Measurements from ENCODE around the gene CBLB. TPM values are rescaled to one million over a fixed set of nuclear protein-coding genes. Genes with fewer than 3 reads are reported as not detected.
"Not testable (repeated sequence)": the region's sequence is repeated elsewhere in the genome, so short reads cannot be mapped to it uniquely, and the experiment has no call there.

The CBLB gene
- total RNA-seq, 2 experiments from 2014 or later = 72.8 to 78.9 TPM

DNA sequence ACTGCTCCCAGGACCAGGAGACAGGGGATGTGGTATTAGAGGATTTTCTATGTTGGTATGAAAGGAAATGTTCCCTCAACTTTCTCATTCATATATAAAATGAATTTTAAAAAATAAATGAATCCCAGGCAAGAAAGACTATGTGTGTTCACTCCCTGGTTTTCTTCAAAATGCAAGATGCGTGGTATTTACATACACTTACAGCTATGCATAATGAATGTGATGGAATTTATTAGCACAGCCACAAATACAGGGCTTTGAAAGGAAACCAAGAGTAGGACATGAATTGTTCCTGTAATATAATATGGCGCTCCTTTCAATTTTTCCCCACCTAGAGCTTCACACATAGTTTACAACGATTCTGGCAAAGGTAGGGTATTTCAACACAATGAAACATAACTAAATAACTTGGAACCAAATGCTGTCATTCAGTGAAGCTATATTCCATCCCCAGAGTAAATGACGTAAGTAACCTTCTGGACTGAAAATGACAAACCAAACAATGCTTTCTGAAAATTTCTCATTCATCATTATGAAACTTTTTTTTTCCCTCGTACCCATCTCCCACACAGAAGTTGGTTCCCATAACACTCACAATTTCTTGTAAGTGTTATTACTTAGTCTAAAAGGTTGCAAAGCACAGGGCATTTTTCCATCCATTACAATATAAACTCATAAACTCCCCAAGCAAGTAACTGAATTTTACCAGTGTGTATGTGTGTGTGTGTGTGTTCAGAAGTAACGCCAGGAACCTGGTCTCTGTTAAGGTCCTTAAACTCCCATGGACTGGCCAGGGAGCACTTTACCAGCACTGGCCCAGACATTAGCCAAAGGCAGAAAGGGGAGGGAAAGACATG lies 41.8 kb downstream of the CBLB start:
- no peak for DNase-seq
- intact Hi-C loops (cut with micrococcal nuclease) = loop anchor here (1.0 kb wide), 14 partner anchors 20 to 601 kb away; no protein-coding TSS in a partner anchor
- peaks cover 84% of the 10 kb centered on the region for H3K4me1 Mint-ChIP-seq (ENCODE audit: low read depth)
- CTCF ChIA-PET = interaction anchor here (0.8 to 1.5 kb wide), 2 partner anchors 57 to 62 kb away, joined by 4 read pairs; no protein-coding TSS in a partner anchor
- peaks cover 48% of the 10 kb centered on the region for H3K36me3 Mint-ChIP-seq (ENCODE audit: low read depth)
- H3K4me3 Mint-ChIP-seq = peak overlapping the region; percentile 47
- H3K27ac Mint-ChIP-seq = peak overlapping the region; percentile 99
- no peaks in the 10 kb centered on the region for H3K27me3 Mint-ChIP-seq (ENCODE audit: low read depth)
- H3K9me3 Mint-ChIP-seq = no peaks in the 10 kb centered on the region

DNA sequence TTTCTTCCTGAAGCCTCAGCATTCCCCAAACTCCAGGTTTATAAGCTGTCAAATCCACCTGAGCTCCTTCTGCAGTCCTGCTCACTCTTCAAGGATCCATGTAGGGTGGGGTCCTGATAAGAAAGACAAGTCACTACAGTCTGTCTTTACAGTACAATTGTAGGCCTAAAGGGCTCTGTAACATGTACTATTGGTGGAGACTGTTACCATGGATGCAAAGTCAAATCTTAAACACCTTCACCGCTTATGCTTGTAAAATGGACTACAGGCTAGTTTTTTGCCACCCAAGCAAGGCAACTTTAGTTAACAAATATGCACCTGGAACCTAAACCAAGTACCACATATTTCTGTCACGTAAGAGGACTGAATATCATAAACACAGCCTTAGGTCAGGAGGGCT lies 44.7 kb downstream of the CBLB start:
- DNase-seq = no peak
- peak overlapping the region; percentile 91 for H3K27ac Mint-ChIP-seq
- H3K36me3 Mint-ChIP-seq (ENCODE audit: low read depth) = peaks cover 54% of the 10 kb centered on the region
- intact Hi-C loops (cut with micrococcal nuclease) = no loop called here
- no peak overlapping the region for H3K4me3 Mint-ChIP-seq
- H3K4me1 Mint-ChIP-seq (ENCODE audit: low read depth) = peaks cover 75% of the 10 kb centered on the region
- H3K9me3 Mint-ChIP-seq = no peaks in the 10 kb centered on the region
- no peaks in the 10 kb centered on the region for H3K27me3 Mint-ChIP-seq (ENCODE audit: low read depth)
- CTCF ChIA-PET = interaction anchor here (0.5 to 1.1 kb wide), 2 partner anchors 13 to 673 kb away, joined by 3 read pairs; no protein-coding TSS in a partner anchor

DNA sequence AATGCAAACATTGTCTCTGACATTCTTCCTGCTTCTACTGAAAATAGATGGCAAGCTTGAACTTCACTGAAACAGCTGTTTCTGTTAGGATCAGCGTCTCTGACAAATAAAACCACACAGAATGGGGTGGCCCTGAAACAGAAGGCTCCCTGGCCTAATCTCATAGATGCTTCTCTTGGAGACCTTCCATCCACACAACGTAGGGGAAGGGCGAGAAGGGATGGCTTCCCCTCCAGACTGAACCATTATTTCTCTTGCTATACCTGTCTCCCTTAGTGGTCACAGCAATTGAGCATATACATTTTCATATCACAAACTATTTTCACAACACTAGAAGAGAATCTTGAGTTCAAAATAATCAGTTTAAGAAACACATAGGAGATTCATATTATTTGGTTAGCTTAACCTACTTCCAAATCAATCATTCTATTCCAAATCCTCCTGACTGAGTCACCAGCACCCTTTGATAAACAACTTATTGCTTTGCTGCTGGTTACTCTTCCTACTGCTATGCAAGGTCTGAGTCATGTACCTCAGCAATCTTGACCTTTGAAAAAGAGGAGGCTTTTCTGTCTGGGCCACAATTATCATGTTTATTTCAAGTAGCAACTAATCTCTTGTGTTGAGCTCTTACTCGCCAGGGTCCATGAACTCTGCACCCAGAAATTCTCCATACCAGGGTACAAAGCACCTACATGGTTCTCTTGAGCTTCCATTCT lies 45.5 kb downstream of the CBLB start:
- Mint-ChIP-seq H3K36me3 (ENCODE audit: low read depth) (peaks cover 53% of the 10 kb centered on the region), H3K27ac (peak overlapping the region; percentile 91), H3K9me3 (no peaks in the 10 kb centered on the region), H3K4me3 (peak overlapping the region; percentile 11), H3K4me1 (ENCODE audit: low read depth) (peaks cover 70% of the 10 kb centered on the region), H3K27me3 (ENCODE audit: low read depth) (no peaks in the 10 kb centered on the region)
- DNase-seq = peak; percentile 58
- CTCF ChIA-PET = interaction anchor here (0.5 to 1.1 kb wide), 6 partner anchors 12 to 674 kb away, joined by 3 to 4 read pairs (median 3); no protein-coding TSS in a partner anchor
- intact Hi-C loops (cut with micrococcal nuclease) = loop anchor here (1.0 kb wide), 1 partner anchor 17 kb away; no protein-coding TSS in a partner anchor

DNA sequence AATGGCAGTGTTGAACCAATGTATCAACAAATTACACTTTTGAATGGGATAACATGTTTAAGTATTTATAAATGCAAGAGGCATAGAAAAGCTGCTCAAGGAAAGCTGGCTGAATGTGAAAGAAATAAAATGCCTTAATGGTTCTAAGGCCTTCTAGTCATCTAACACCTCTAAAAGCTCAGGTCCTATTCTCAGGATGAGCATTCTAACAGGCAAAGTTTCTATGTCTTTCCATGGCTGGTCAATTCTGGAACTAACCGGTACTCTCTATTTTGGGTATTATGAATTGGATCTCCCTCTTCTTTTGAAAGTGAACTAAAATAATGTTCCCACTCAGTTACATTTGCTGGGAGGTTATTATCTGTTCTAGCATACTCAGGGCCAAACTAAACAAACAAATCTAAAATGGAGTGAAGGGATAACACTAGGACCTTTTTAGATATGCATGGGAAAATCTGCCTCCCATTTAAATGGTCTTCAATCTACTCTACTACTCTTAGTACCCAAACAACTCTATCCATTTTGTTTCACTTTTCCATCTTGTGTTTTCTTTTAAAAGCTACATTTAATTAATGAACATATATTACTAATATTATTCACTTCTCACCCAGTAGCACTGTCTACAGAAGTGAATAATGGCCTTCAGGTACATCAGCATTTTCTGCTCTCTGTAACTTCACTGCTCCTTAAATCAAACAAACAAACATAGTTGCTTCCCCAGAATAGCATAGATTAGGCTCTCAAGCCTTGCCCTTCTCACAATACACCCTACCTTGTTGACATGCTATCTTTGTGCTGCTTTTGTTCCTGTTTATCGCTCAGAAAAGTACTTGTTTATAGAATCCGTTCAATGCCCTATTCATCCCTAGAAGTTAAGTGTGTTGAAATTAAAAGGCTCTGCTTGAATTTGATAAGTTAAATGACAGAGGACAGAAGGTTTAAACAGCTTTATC lies 46.4 kb downstream of the CBLB start:
- H3K9me3 Mint-ChIP-seq = no peaks in the 10 kb centered on the region
- CTCF ChIA-PET = interaction anchor here (0.7 to 0.8 kb wide), 3 partner anchors 59 to 354 kb away, joined by 3 to 4 read pairs (median 3); no protein-coding TSS in a partner anchor
- peaks cover 66% of the 10 kb centered on the region for H3K4me1 Mint-ChIP-seq (ENCODE audit: low read depth)
- peaks cover 54% of the 10 kb centered on the region for H3K36me3 Mint-ChIP-seq (ENCODE audit: low read depth)
- no peaks in the 10 kb centered on the region for H3K27me3 Mint-ChIP-seq (ENCODE audit: low read depth)
- H3K27ac Mint-ChIP-seq = peak overlapping the region; percentile 91
- no peak for DNase-seq
- H3K4me3 Mint-ChIP-seq = no peak overlapping the region
- intact Hi-C loops (cut with micrococcal nuclease) = loop anchor here (1.0 kb wide), 1 partner anchor 16 kb away; no protein-coding TSS in a partner anchor

DNA sequence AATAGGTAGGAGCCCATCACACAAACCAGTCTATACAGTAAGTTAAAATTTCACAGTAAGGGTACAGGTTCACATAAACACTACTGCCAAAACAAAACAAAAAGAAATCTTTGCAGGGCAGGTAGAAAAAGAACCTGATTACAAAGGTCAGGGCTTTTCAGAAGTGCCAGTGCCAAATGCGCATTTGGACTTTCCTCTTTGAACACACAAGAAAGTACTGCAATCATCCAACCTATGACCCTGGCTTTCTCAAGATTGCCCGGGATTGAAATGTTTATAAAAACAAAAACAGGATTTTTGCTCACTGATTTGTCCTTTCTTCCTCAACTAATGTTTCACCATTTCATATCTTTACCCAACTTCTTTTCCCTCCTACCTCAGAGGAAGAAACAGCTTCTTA lies 47.4 kb downstream of the CBLB start:
- Mint-ChIP-seq H3K27me3 (ENCODE audit: low read depth) (no peaks in the 10 kb centered on the region), H3K36me3 (ENCODE audit: low read depth) (peaks cover 60% of the 10 kb centered on the region), H3K4me1 (ENCODE audit: low read depth) (peaks cover 64% of the 10 kb centered on the region), H3K27ac (peak overlapping the region; percentile 28), H3K4me3 (no peak overlapping the region), H3K9me3 (no peaks in the 10 kb centered on the region)
- intact Hi-C loops (cut with micrococcal nuclease) = no loop called here
- CTCF ChIA-PET = no interaction called here
- DNase-seq = no peak

DNA sequence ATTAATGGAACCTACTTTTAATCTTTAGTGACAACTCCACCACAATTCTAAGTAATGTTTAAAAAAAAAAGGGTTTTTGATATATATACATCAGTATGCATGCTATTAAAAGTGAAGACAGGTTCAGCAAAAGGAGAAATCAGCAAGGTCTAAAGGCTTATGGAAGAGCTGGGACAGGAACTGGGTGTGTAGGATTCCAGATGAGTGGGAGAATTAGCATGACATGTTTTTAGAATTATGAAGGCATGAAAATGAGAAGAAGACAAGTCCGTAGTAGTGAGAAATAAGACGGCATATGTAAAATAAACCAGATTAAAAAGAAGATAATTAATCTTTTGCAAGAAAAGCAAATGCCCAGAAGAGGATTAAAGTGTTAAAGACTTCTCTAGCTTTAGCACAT lies 52.0 kb downstream of the CBLB start:
- no peak for DNase-seq
- Mint-ChIP-seq H3K4me1 (ENCODE audit: low read depth) (peaks cover 52% of the 10 kb centered on the region), H3K27me3 (ENCODE audit: low read depth) (no peaks in the 10 kb centered on the region), H3K4me3 (no peak overlapping the region), H3K27ac (no peak overlapping the region), H3K9me3 (peaks cover 6% of the 10 kb centered on the region), H3K36me3 (ENCODE audit: low read depth) (peaks cover 48% of the 10 kb centered on the region)
- CTCF ChIA-PET = interaction anchor here (1.7 kb wide), 1 partner anchor 8 kb away, joined by 4 read pairs; no protein-coding TSS in a partner anchor
- intact Hi-C loops (cut with micrococcal nuclease) = no loop called here

DNA sequence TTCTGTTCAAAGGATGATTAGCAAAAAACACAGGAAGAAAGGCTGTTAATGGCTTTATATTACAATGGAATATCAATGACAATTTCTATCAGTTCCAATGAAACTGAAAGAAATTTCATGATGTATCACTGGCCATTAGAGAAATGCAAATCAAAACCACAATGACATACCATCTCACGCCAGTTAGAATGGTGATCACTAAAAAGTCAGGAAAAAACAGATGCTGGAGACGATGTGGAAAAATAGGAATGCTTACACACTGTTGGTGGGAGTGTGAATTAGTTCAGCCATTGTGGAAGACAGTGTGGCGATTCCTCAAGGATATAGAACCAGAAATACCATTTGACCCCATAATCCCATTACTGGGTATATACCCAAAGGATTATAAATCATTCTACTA lies 53.5 kb downstream of the CBLB start:
- CTCF ChIA-PET; H3K27me3 Mint-ChIP-seq (ENCODE audit: low read depth); H3K27ac Mint-ChIP-seq; H3K4me3 Mint-ChIP-seq; intact Hi-C loops (cut with micrococcal nuclease); DNase-seq; H3K9me3 Mint-ChIP-seq: not testable (repeated sequence)
- Mint-ChIP-seq H3K36me3 (ENCODE audit: low read depth) (peaks cover 39% of the 10 kb centered on the region), H3K4me1 (ENCODE audit: low read depth) (peaks cover 51% of the 10 kb centered on the region)

DNA sequence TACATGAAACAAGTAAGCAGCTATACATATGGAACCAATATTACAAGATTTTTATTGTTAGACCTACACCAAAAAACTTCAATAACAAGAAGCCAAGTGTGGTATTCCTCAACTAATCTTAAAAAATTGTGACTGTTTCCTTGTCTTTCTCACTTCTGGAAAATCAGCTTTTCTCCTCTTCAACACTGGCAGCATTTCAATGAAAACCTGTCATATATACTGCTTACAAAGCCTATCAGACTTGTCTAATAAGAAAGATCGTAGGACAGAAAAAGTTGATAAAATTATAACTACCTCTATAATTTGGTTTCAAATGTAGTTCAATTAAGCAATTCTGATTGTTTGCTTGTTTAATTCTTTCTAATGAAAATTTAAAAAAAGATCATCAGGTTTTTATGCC lies 55.1 kb downstream of the CBLB start:
- CTCF ChIA-PET = no interaction called here
- peaks cover 6% of the 10 kb centered on the region for H3K9me3 Mint-ChIP-seq
- no peak for DNase-seq
- no peaks in the 10 kb centered on the region for H3K27me3 Mint-ChIP-seq (ENCODE audit: low read depth)
- peaks cover 58% of the 10 kb centered on the region for H3K4me1 Mint-ChIP-seq (ENCODE audit: low read depth)
- H3K27ac Mint-ChIP-seq = no peak overlapping the region
- no peak overlapping the region for H3K4me3 Mint-ChIP-seq
- H3K36me3 Mint-ChIP-seq (ENCODE audit: low read depth) = peaks cover 29% of the 10 kb centered on the region
- intact Hi-C loops (cut with micrococcal nuclease) = no loop called here

DNA sequence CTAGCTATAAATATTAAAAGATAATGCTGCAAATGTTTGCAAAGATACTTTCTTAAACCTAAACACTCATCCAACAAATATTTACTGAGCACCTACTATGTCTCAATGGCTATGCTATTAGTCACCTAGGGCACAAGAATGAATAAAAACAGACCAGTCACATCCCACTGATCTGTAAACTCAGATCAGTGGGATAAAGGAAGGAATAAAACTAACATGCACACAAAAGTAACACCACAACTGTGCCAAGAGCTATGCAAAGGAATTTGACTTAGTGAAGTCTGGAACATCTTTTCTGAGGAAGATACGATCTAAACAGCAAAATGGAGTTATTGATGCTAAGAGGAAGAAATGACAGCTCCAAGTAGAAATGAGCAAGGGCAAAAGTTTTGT lies 56.6 kb downstream of the CBLB start:
- CTCF ChIA-PET = interaction anchor here (1.3 kb wide), 1 partner anchor 11 kb away, joined by 3 read pairs; no protein-coding TSS in a partner anchor
- Mint-ChIP-seq H3K36me3 (ENCODE audit: low read depth) (peaks cover 28% of the 10 kb centered on the region), H3K4me1 (ENCODE audit: low read depth) (peaks cover 60% of the 10 kb centered on the region), H3K27me3 (ENCODE audit: low read depth) (no peaks in the 10 kb centered on the region), H3K27ac (no peak overlapping the region), H3K4me3 (no peak overlapping the region), H3K9me3 (peaks cover 6% of the 10 kb centered on the region)
- no peak for DNase-seq
- intact Hi-C loops (cut with micrococcal nuclease) = no loop called here

DNA sequence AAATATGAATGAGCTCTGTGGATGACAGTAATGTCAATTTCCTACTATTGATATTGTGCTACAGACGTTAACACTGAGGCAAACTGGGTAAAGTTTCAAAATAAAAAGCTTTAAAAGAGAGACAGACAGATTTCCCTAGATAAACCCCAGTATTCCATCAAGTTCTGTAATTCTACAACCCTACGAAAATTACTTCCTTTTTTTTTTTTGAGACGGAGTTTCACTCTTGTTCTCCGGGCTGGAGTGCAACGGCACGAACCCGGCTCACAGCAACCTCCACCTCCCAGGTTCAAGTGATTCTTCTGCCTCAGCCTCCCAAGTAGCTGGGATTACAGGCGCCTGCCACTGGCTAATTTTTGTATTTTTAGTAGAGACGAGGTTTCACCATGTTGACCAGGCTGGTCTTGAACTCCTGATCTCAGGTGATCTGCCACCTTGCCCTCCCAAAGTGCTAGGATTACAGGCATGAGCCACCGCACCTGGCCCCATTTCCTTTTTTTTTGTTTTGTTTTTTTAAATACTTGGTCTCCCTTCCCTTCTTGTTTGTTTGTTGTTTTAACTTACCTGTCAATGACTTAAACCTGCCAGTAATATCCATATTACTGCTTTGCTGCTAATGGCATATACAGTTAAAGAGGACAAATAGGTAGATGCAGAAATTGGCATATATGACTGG lies 57.2 kb downstream of the CBLB start:
- H3K4me1 Mint-ChIP-seq (ENCODE audit: low read depth) = peaks cover 60% of the 10 kb centered on the region
- peaks cover 6% of the 10 kb centered on the region for H3K9me3 Mint-ChIP-seq
- intact Hi-C loops (cut with micrococcal nuclease) = no loop called here
- no peak overlapping the region for H3K27ac Mint-ChIP-seq
- H3K27me3 Mint-ChIP-seq (ENCODE audit: low read depth) = no peaks in the 10 kb centered on the region
- no peak for DNase-seq
- CTCF ChIA-PET = interaction anchor here (1.3 kb wide), 1 partner anchor 12 kb away, joined by 3 read pairs; no protein-coding TSS in a partner anchor
- no peak overlapping the region for H3K4me3 Mint-ChIP-seq
- H3K36me3 Mint-ChIP-seq (ENCODE audit: low read depth) = peaks cover 24% of the 10 kb centered on the region

DNA sequence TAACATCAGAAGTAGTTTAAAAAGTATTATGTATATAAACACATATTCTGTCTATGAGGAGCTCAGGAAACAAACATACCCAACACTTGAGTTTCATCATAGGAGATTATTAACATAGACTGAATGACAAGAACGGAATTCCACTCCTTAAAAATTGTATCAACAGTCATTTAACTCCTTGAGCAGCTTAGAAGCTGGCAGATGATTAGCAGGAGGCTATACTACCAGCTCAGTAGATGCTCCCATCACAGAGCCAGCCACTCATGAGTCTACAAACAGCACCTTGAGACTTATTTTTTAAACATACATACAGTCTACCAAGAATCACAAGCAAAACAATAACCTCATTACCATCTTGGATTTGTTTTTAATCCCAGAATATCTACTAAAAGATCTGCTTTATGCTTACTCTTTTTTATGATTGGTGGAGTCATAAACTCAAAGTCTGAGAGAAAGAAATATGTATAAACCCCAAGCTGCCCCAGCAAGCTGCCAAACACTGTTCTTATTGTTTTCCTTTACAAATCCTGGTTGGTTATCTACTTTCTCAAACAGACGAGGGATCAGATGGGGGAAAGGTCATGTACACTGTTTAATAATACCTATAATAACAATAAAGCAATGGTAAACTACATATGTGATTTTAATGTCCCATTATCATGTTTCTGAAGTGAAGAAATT lies 59.5 kb downstream of the CBLB start:
- no peak overlapping the region for H3K27ac Mint-ChIP-seq
- peaks cover 17% of the 10 kb centered on the region for H3K36me3 Mint-ChIP-seq (ENCODE audit: low read depth)
- intact Hi-C loops (cut with micrococcal nuclease) = no loop called here
- no peaks in the 10 kb centered on the region for H3K27me3 Mint-ChIP-seq (ENCODE audit: low read depth)
- no peak overlapping the region for H3K4me3 Mint-ChIP-seq
- DNase-seq = no peak
- H3K4me1 Mint-ChIP-seq (ENCODE audit: low read depth) = peaks cover 65% of the 10 kb centered on the region
- H3K9me3 Mint-ChIP-seq = no peaks in the 10 kb centered on the region
- CTCF ChIA-PET = interaction anchor here (0.6 to 1.5 kb wide), 4 partner anchors 8 to 1354 kb away, joined by 3 to 5 read pairs (median 4); no protein-coding TSS in a partner anchor

All from activated naive CD4-positive, alpha-beta T cell treated with anti-CD3 and anti-CD28 coated beads for 36 hours (primary cell).